GM23248 (cell line): Measurements from ENCODE around the gene MIA2.

Experiments used
- EZH2 ChIP-seq: fragments of 200-600 bp; sonication (generic); IDR thresholded peaks from 2 replicates; pipeline ENCODE4 v1.6.1; 2018; ENCODE audit warnings: antibody characterized with exemption, mild to moderate bottlenecking; ENCODE audit not compliant: insufficient read depth, poor library complexity, severe bottlenecking
- EZH2phosphoT487 ChIP-seq: fragments of 200-600 bp; sonication (generic); IDR thresholded peaks from 2 replicates; pipeline ENCODE4 v1.6.1; 2018; ENCODE audit warnings: antibody characterized with exemption, moderate library complexity, mild to moderate bottlenecking, low read depth; ENCODE audit not compliant: insufficient read depth

DNA sequence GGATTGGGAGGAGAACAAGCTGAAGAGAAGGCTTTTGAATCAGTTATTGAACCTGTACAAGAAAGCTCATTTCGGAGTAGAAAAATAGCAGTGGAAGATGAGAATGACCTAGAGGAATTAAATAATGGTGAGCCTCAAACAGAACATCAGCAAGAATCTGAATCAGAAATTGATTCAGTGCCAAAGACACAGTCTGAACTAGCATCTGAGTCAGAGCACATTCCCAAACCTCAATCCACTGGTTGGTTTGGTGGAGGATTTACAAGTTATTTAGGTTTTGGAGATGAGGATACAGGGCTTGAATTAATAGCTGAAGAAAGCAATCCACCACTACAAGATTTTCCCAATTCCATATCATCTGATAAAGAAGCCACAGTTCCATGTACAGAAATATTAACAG is 13.5 kb downstream of the MIA2 start:
- TF ChIP-seq EZH2 (no peak), EZH2phosphoT487 (no peak)
